ENCODE data around the gene TTC27. TPM values are rescaled to one million over a fixed set of nuclear protein-coding genes. Genes with fewer than 3 reads are reported as not detected.

The TTC27 gene
- polyA plus RNA-seq, 1 donor (not counting 4 experiments of a cell fraction or from before 2014, with no cell fraction given): 28.7 TPM

GRCh38 chr2:32756074-32756727, 128.4 kb downstream of the TTC27 start:
- no peak for TF ChIP-seq EZH2 (IDR thresholded peaks at IDR 0.05; ENCODE audit: low read length)
- TF ChIP-seq CTCF (optimal IDR thresholded peaks at IDR 0.05 in 1 of 3, IDR thresholded peaks at IDR 0.05 in 1 of 3, conservative IDR thresholded peaks at IDR 0.05 in 1 of 3; ENCODE audit: extremely low read depth in 1 of 3, insufficient read depth in 2 of 3, low read length in 3 of 3): no peak
- DNase-seq (ENCODE audit: low read depth, low spot score): no peak
- Histone ChIP-seq H3K79me2 (ENCODE audit: control insufficient read depth, insufficient read depth, low read length) (no peaks in the 10 kb centered on the region), H3K36me3 (ENCODE audit: control insufficient read depth in 2 of 2, extremely low read depth in 1 of 2, insufficient read depth in 2 of 2, low read length in 2 of 2) (no peaks in the 10 kb centered on the region), H3K27me3 (ENCODE audit: control insufficient read depth, extremely low read depth, insufficient read depth, low read length) (no peaks in the 10 kb centered on the region), H3K9me1 (ENCODE audit: control insufficient read depth, extremely low read depth, insufficient read depth, low read length) (peaks cover 3% of the 10 kb centered on the region), H3K4me3 (ENCODE audit: control insufficient read depth in 2 of 3, extremely low read depth in 1 of 3, insufficient read depth in 2 of 3, low read depth in 1 of 3, low read length in 3 of 3) (no peak overlapping the region), H2AFZ (ENCODE audit: control insufficient read depth, low read length) (no peak overlapping the region), H3K9ac (ENCODE audit: control insufficient read depth, extremely low read depth, insufficient read depth, low read length) (no peak overlapping the region), H3K9me3 (ENCODE audit: control insufficient read depth, low read depth, low read length) (no peaks in the 10 kb centered on the region), H3K4me2 (ENCODE audit: control insufficient read depth, extremely low read depth, insufficient read depth, low read depth, low read length) (no peak overlapping the region), H4K20me1 (ENCODE audit: control insufficient read depth, extremely low read depth, insufficient read depth, low read length) (no peaks in the 10 kb centered on the region), H3K27ac (ENCODE audit: control insufficient read depth, insufficient read depth, low read length) (no peak overlapping the region), H3K4me1 (ENCODE audit: control insufficient read depth, extremely low read depth, insufficient read depth, low read length) (no peaks in the 10 kb centered on the region)
- dilution Hi-C loops (cut with MboI; ENCODE audit: extremely low pct_ligation_motif_present, low sequenced_read_pairs): no loop called here
- FAIRE-seq: no peak

GRCh38 chr2:32758232-32758631, 130.4 kb downstream of the TTC27 start:
- Histone ChIP-seq H3K27me3 (ENCODE audit: control insufficient read depth, extremely low read depth, insufficient read depth, low read length) (no peaks in the 10 kb centered on the region), H3K4me1 (ENCODE audit: control insufficient read depth, extremely low read depth, insufficient read depth, low read length) (no peaks in the 10 kb centered on the region), H3K4me2 (ENCODE audit: control insufficient read depth, extremely low read depth, insufficient read depth, low read depth, low read length) (no peak overlapping the region), H3K36me3 (ENCODE audit: control insufficient read depth in 2 of 2, extremely low read depth in 1 of 2, insufficient read depth in 2 of 2, low read length in 2 of 2) (no peaks in the 10 kb centered on the region), H3K9ac (ENCODE audit: control insufficient read depth, extremely low read depth, insufficient read depth, low read length) (no peak overlapping the region), H3K9me1 (ENCODE audit: control insufficient read depth, extremely low read depth, insufficient read depth, low read length) (peaks cover 3% of the 10 kb centered on the region), H4K20me1 (ENCODE audit: control insufficient read depth, extremely low read depth, insufficient read depth, low read length) (no peaks in the 10 kb centered on the region), H3K9me3 (ENCODE audit: control insufficient read depth, low read depth, low read length) (no peaks in the 10 kb centered on the region), H3K4me3 (ENCODE audit: control insufficient read depth in 2 of 3, extremely low read depth in 1 of 3, insufficient read depth in 2 of 3, low read depth in 1 of 3, low read length in 3 of 3) (no peak overlapping the region), H2AFZ (ENCODE audit: control insufficient read depth, low read length) (no peak overlapping the region), H3K79me2 (ENCODE audit: control insufficient read depth, insufficient read depth, low read length) (no peaks in the 10 kb centered on the region), H3K27ac (ENCODE audit: control insufficient read depth, insufficient read depth, low read length) (no peak overlapping the region)
- no peak for TF ChIP-seq EZH2 (IDR thresholded peaks at IDR 0.05; ENCODE audit: low read length)
- TF ChIP-seq CTCF (optimal IDR thresholded peaks at IDR 0.05 in 1 of 3, IDR thresholded peaks at IDR 0.05 in 1 of 3, conservative IDR thresholded peaks at IDR 0.05 in 1 of 3; ENCODE audit: extremely low read depth in 1 of 3, insufficient read depth in 2 of 3, low read length in 3 of 3): no peak
- dilution Hi-C loops (cut with MboI; ENCODE audit: extremely low pct_ligation_motif_present, low sequenced_read_pairs): no loop called here
- FAIRE-seq: no peak
- no peak for DNase-seq (ENCODE audit: low read depth, low spot score)

Data from keratinocyte (primary cell).